Activated CD4-positive, alpha-beta memory T cell treated with anti-CD3 and anti-CD28 coated beads for 36 hours (primary cell): Measurements from ENCODE around the gene LINC00632. TPM values are rescaled to one million over a fixed set of nuclear protein-coding genes. Genes with fewer than 3 reads are reported as not detected.

Experiments used
- CTCF ChIA-PET: fragments of 350-600 bp; sonication (Branson Sonifier 250); formaldehyde crosslinking; loops from one replicate; lab custom pipeline; 2021; ENCODE audit warnings: antibody characterized with exemption, inconsistent platforms; lab: Charles Lee
- POLR2A ChIA-PET: fragments of 350-600 bp; sonication (Branson Sonifier 250); formaldehyde crosslinking; loops from one replicate; lab custom pipeline; 2021; ENCODE audit warnings: antibody characterized with exemption; lab: Charles Lee
- DNase-seq: peaks from one replicate; pipeline ENCODE4 v3.0.0-alpha.2; 2020
- H3K27ac Mint-ChIP-seq: one replicate; pipeline ENCODE4 v1.8.0; 2021; ENCODE audit warnings: mixed read lengths
- H3K27me3 Mint-ChIP-seq: one replicate; pipeline ENCODE4 v1.8.0; 2021; ENCODE audit warnings: mixed read lengths
- H3K36me3 Mint-ChIP-seq: one replicate; pipeline ENCODE4 v1.8.0; 2021; ENCODE audit warnings: mixed read lengths
- H3K4me1 Mint-ChIP-seq: one replicate; pipeline ENCODE4 v1.8.0; 2021; ENCODE audit warnings: low read depth, mixed read lengths
- H3K4me3 Mint-ChIP-seq: one replicate; pipeline ENCODE4 v1.8.0; 2021; ENCODE audit warnings: mild to moderate bottlenecking, mixed read lengths
- H3K9me3 Mint-ChIP-seq: one replicate; pipeline ENCODE4 v1.8.0; 2021; ENCODE audit warnings: mixed read lengths
- intact Hi-C: fragments of 100-400 bp; cut with micrococcal nuclease; formaldehyde crosslinking; loops from one replicate; pipeline ENCODE4 v1.15.1; 2023
- total RNA-seq, 2 experiments: library from RNA; stranded (reverse); gene quantifications; one replicate each; pipeline ENCODE4 v1.2.3, GENCODE V29; 2021

Gene LINC00632
- total RNA-seq, 2 experiments from 2014 or later = 1.6 to 1.8 TPM

GRCh38 chrX:140836874-140837273 is 127.3 kb downstream of the LINC00632 start:
- POLR2A ChIA-PET = no interaction called here
- Mint-ChIP-seq H3K9me3 (no peaks in the 10 kb centered on the region), H3K27me3 (no peaks in the 10 kb centered on the region), H3K27ac (no peak overlapping the region), H3K4me1 (no peaks in the 10 kb centered on the region), H3K4me3 (no peak overlapping the region), H3K36me3 (no peaks in the 10 kb centered on the region)
- intact Hi-C loops = no loop called here
- DNase-seq = no peak
- CTCF ChIA-PET = no interaction called here

Other genes starting within 250 kb of the LINC00632 start
- not detected for gene SOX3, start 204.7 kb upstream of the LINC00632 start, total RNA-seq